GM21529 (cell line): ENCODE data around the gene TRIM31.
A peak's percentile ranks its signal among the peaks of the same experiment; 100 is the strongest.
"Not testable (repeated sequence)": the region's sequence is repeated elsewhere in the genome, so short reads cannot be mapped to it uniquely, and the experiment has no call there.

Experiments
- ATAC-seq: cut with Tn5 transposase; IDR thresholded peaks from one replicate; pipeline ENCODE4 v1.9.1; 2021; ENCODE audit not compliant: unreplicated experiment

TRIM31 gene

GRCh38 chr6:30118691-30119090, 5.8 kb upstream of the TRIM31 start:
- not testable (repeated sequence) for ATAC-seq

GRCh38 chr6:30116724-30117123, 3.8 kb upstream of the TRIM31 start:
- no peak for ATAC-seq

GRCh38 chr6:30113841-30114240, 951 bp upstream of the TRIM31 start:
- ATAC-seq = no peak

- no peak for ATAC-seq
Observed at GRCh38 chr6:30112402-30112994, 392 bp downstream of the TRIM31 start.

GRCh38 chr6:30111266-30111856, 1.5 kb downstream of the TRIM31 start:
- ATAC-seq = no peak

GRCh38 chr6:30104661-30105060, 8.2 kb downstream of the TRIM31 start:
- ATAC-seq = no peak

GRCh38 chr6:30103872-30104179, 9.1 kb downstream of the TRIM31 start:
- no peak for ATAC-seq

GRCh38 chr6:30102970-30103871, 9.7 kb downstream of the TRIM31 start:
- peak; percentile 65 for ATAC-seq

GRCh38 chr6:30102414-30102969, 10.4 kb downstream of the TRIM31 start:
- ATAC-seq = no peak

GRCh38 chr6:30101444-30102413, 11.2 kb downstream of the TRIM31 start:
- ATAC-seq = peak; percentile 68

GRCh38 chr6:30100585-30101443, 12.1 kb downstream of the TRIM31 start:
- ATAC-seq = no peak

GRCh38 chr6:30100154-30100553, 12.7 kb downstream of the TRIM31 start:
- ATAC-seq = no peak

GRCh38 chr6:30097902-30098768, 14.8 kb downstream of the TRIM31 start:
- no peak for ATAC-seq

- ATAC-seq = no peak
Observed at GRCh38 chr6:30096829-30097228, 16.1 kb downstream of the TRIM31 start.

- ATAC-seq = no peak
Observed at GRCh38 chr6:30093951-30094661, 18.8 kb downstream of the TRIM31 start.

- no peak for ATAC-seq
Observed at GRCh38 chr6:30092852-30093543, 19.9 kb downstream of the TRIM31 start.

GRCh38 chr6:30091577-30092381, 21.1 kb downstream of the TRIM31 start:
- no peak for ATAC-seq
